GM21723 (cell line): Measurements from ENCODE around the gene PIEZO2.

ENCODE experiments used
- ATAC-seq: cut with Tn5 transposase; IDR thresholded peaks from one replicate; pipeline ENCODE4 v1.9.1; 2021; ENCODE audit warnings: mild to moderate bottlenecking, moderate library complexity; ENCODE audit not compliant: unreplicated experiment

PIEZO2 gene

DNA sequence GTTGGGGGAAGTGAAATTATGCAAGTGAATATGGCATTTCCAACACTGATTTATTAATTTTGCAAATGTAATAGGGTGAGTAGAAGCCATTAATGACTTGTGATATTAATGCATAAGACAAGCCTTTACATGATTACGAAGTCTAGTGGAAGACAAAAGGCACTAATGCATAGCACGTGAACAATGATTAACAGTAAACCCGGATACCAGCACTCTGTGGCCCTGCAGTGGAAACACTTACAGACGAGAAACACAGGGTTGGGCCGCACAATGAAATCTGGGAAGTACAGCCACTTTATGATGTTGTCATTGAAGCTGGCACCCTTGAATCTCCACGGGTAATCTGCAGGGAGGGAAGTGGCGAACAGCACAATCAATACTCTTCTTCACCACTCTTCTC lies 390.1 kb downstream of the PIEZO2 start:
- no peak for ATAC-seq

DNA sequence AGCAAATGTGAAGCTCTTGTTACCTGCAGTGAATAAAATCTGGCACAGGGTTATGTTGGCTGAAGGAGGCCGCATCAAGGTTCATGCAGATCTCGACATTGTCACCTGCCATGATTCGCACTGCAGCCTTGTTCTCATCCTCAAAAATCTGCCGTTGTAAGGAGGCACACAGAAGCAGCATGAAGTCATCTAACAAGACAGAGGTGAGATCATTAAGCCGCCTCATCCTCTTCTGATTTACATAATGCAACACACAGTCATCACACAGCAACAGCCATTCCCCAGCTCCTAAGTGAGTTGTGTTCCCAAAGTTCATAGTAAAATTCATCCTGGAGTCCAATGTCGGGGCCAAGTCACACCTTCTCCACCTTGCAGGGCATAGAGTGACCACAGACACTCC lies 391.4 kb downstream of the PIEZO2 start:
- no peak for ATAC-seq

DNA sequence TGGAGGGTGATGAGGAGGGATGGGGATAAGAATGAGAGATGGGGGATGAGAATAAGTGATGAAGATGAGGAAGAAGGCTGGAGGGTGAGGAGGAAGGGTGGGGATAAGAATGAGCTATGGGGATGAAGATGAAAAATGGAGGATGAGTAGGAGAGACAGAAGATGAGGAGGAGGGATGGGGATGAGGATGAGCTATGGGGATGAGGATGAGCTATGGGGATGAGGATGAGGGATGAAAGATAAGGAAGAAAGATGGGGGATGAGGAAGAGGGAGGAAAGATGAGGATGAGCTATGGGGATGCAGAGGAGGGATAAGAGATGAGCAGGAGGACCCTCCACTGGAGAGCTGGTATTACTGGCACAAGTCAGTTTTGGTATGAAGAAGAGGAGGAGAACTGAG lies 392.0 kb downstream of the PIEZO2 start:
- no peak for ATAC-seq

DNA sequence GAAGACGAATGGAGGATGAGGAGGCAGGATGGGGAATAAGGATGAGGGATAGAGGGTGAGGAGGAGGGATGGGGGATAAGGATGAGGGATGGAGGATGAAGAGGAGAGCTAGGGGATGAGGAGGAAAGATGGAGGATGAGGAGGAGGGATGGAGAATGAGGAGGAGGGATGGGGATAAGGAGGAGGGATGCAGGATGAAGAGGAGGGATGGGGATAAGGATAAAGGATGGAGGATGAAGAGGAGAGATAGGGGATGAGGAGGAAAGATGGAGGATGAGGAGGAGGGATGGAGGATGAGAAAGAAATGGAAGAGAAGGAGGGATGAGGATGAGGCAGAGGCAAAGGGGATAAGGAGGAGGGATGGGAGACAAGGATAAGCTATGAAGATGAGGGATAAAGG lies 393.5 kb downstream of the PIEZO2 start:
- no peak for ATAC-seq

DNA sequence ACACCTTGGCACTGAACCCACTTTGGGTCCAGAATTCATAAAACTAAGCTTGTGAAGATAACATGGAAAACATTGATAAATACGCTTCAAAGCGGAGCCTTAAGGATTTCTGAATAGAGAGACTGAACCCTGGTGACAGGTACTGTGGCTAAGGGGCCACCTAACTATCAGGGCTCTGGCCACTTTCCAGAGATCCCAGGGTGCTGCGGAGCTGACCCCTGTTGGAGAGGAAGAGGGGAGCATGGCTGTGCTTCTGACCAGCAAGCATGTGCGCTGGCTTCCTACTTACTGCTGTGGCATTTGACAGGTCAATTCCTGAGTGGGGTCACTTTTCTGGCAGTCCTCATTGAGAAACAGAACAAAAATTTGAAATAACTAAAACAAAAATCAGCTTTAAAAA lies 395.2 kb downstream of the PIEZO2 start:
- no peak for ATAC-seq

DNA sequence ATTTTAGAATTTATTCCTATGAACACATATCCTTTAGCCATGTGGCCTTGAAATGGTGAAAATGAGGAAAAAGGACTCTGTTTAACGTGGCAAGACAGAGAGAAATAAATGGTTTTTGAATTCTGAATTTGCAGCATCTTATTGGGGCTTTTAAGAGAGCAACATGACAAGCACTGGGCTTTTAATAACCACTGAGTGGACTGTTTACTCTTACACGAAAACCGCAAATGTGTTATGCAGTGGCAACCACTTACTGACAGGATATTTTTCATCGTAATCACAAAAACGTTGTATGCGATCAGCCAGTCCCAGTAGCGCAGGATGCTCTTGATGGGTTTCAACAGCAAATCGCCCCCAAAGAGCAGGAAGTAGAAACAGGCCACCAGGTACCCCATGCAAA lies 397.0 kb downstream of the PIEZO2 start:
- no peak for ATAC-seq

DNA sequence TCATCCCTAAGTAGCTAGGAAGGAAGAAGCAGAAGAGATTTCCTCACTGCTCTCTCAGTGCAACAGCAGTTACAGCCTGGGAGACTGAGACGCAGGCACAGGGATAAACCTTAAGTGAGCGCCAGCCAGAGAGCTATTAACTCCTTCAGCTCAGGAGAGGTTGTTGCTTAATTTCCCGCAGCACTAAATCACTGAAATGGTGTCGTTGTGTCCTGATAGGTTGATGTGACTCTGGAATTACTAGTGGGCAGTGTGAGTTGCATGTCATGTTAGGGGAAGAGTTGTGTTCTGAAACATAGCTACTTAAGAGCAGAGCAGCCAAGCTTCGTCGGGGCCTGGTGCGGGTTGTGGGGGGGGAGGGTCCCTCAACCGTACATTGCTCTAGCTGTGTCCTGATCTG lies 397.7 kb downstream of the PIEZO2 start:
- ATAC-seq: no peak

DNA sequence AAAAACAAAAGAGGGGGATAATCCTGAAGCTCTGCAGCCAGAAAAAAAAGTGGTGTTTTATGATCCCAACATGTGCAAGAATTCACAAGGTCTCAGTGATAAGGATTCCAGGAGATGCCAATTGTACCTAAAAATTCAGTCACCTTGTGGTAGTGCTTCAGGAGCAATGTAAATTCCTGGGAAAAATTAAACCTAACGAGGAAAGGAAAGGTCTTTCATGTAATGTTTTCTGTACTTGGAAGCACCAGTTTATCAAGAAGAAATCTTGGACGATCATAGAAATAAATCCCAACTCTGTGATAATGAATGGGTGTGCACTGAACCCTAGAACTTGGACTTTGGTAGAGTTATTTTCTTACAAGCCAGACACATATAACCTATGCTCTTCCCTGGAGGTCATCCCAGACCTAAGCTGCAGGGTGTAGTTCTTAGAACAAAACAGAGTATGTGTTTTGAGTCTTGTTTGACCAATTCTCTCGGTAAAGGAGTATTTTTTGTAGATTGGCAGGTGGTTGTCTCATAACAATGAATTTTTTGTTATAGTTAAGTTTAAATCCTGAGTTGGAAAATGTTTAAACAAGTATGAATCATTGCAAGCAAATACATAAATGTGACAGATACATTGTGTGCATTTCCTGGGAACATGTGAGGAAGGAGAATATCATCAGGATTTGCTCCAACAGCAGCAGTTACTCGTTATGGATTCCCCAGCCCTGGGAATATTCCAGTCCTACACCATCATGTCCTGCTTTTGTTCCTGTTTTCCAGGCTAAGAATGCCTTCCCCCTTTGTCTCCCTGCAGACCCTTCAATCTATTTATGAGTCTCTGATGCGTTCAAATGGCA lies 399.0 kb downstream of the PIEZO2 start:
- no peak for ATAC-seq

DNA sequence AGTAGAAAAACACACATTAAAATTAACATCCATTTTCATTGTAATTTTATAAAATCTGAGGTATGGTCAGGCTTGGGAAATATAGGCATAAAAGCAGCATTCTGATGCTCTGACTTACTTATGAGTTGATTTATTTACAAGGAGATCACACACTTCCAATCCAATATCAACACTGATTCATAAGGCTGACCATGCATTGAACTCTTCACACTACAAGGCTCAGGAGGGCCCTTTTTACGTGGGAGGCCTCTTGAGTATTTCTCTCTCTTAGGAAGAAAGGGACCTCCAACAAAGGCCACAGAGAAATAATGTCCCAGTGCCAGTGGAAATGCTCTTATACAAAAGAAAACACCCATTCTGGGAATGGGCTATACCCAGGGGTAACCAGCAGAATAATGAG lies 400.7 kb downstream of the PIEZO2 start:
- ATAC-seq: no peak

DNA sequence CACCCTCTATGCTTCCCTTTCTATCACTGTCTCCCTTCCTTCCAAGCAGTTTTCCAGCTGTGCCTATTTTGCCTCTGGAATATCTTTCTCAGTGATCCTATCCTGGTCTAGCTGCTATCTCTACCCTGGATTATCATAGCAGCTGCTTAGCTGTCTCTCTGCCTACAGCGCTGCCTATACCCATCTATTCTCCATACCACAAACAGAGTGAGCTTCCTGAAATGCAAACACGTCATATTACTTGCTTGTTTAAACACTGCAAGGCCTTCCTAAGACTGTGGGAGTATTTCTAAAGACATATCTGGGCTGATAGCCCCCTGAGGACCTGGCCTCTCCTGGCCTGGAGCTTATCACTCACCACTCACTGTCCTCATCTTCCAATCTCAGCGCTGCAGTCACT lies 403.4 kb downstream of the PIEZO2 start:
- ATAC-seq: no peak

DNA sequence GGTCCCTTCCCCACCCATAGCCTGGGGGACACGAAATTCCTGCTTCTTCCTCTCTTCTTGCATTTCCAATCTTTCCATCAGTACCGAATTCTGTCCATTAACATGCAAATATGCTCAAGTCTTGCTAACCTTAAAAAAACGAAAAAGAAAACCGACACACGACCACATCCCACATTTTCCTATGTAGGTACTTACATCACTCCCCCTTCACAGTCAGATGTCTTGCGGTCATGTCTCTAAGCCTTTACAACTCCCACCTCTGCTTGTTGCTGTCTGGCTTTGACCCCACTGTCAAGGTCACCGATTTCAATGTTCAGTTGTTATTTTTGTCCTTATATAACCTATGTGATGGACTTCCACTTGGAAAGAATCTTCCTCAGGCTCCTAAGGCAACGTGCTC lies 404.1 kb downstream of the PIEZO2 start:
- no peak for ATAC-seq

DNA sequence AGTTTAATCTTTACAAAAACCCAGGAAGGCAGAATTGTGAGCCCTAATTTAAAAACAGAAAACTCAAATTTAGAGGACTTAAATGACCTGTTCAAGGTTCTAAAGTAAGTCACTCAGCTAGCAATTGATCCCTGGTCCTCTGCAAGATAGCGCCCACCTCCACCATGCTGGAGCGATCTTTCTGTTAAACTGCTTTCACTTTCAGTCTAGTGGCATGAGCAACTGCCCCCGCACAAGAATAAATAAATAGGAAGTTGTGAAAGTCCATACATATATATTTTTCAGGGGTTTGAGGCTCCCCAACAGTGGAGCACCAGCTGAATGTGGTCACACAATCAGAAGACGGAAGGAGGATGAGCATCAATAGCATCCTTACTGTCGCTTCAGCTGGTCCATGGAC lies 405.6 kb downstream of the PIEZO2 start:
- no peak for ATAC-seq

DNA sequence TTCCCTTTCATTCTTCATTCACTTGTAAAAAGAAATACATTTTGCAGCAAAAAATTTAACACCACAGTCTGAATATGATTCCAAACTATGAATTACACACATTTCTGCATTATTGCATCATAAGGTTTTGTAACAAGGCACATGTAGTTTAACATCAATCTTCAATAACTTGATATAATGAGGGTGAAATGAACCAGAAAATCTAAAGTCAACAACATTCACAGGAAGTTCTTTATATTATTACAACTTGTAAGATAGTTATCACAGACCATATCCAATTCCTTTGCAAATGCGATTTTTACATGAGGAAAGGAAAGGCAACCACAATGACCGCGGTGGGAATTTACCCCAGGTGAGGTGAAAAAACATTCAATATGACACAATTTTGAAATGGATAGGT lies 410.2 kb downstream of the PIEZO2 start:
- ATAC-seq: no peak

DNA sequence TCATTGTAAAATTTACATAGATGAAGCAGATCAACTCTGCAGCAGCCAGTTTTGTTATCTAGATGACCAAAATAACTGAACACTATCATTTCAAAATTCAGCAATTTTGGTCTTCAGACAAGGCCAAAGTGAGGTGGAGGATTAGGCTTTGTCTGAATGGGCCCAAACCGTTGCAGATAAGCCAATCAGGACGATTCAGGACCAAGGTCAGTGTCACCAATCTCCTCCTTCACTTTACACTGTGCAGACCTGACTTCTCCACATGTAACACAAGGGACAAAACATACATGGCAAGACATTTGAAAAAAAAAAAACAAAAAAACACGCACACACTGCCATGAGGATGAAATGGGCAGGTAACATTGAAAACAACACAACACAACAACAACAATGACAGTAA lies 412.4 kb downstream of the PIEZO2 start:
- no peak for ATAC-seq

DNA sequence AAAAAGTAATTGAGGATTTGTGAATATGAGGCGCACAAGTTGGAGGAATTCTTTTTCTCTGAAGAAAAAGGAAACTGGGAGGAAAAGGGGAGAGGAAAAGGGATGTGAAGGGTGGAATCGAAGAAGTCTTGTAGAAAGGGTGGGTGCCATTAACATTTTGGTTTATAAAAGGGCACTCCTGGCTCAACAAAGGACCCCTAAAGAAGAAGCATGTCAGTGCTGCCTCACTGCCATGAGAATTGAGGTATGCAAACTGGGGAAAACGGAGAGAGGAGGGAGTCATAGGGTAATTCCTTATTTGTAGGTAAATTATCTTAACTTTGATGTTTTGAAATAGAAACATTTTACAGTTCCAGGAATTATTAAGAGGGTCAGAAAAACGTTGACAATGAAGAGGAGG lies 416.4 kb downstream of the PIEZO2 start:
- ATAC-seq: no peak

DNA sequence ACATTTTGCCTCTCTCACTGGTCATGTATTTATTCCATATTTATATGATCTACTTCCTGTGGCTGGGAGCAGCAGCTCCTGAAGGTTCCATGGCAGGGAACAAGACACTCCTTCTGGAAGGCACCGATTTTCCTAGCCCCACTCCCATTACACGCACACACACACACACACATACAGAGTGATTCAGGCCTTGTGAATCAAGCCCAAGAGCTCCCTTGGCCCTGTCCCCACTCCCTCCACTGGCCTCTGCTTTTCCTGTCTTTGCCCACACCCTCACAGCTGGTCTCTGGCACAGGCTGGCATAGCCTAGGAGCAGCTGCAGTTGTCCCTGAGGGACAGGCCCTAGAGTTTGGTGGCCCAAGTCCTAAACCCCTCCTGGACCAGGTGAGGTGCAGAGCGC lies 421.9 kb downstream of the PIEZO2 start:
- no peak for ATAC-seq

DNA sequence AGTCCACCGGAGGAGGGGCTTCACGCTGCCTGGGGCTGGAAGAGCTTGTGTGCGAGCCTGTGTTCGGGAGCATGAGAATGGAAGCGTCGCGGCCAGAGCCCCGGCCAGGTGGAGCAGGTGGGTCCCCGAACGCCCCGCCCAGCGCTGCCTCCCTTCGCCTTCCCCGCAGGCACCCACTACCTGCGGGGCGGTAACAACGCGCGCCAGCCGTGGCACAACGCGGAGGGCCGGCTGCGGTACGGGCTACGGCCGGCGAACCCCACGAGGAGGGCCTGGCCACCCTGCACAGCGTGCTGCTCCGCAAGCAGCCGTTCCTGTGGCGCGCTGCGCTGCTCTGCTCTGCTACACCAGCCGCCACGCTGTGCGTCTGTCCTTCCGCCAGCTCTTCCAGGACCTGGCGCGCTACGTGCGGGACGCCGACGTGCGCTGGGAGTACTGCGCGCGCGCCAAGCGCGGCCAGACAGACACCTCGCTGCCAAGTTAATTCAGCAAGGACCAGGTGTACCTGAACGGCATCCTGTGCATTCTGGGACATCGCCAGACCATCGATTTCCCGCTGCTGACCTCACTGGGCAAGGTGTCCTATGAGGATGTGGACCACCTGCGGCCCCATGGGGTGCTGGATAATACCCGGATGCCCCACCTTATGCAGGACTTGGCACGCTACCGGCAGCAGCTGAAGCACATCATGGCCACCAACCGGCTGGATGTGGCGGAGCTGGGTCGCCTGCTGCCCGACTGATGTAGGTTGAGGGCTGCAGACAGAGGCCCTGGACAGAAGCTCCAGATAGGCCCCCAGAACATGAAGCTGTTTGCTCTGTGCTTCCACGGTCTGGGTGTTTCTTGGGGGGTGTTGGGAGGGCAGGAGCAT lies 422.9 kb downstream of the PIEZO2 start:
- ATAC-seq: no peak

DNA sequence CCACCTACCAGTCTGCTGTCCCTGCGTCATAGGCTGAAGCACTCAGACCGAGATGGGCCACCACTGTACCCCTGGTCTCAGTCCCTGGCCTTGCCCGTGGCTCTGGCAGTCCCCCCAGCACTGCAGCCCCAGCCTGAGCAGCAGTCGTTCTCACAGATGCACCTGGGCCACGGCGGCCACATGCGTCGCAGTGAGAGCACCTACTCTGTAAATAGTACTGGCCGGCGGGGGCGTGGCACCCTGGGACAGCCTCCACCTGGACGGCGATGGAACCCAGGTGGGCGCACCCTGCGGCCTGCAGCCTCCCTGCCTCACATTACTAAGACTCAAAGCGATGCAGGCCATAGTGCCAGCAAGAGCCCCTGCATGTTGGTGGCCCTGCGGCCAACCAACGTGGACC lies 424.7 kb downstream of the PIEZO2 start:
- ATAC-seq: no peak

DNA sequence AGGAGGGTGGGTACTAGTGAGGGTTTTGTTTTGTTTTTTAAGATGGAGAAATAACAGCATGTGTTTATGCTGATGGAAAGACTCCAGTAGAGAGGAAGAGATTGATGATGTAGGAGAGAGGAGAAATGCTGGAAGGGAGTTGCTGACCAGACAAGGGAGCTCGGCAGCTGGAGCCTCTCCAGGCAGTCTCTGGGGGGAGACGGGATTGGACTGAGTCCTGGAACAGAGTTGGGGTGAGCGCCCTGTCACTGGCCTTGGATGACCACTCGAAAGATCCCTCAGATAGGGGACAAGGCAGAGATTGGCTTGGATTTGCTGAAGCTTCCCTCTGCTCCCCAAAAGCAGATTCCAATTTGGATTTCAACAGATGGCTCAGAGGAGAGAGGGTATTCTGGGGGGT lies 425.9 kb downstream of the PIEZO2 start:
- ATAC-seq: no peak

DNA sequence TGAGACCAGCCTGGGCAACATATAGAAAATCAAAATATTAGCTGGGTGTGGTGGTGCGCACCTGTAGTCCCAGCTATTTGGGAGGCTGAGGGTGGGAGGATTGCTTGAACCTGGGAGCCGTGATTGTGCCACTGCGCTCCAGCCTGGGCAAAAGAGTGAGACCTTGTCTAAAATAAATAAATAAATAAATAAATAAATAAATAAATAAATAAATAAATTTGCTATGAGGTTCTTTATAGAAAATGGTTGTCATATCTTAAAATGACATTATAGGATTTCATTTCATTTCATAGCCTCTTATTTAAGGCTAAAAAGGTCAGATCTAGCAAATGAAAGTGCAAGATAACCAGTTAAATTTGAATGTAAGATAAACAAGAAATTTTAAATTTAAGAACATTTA lies 430.6 kb downstream of the PIEZO2 start:
- no peak for ATAC-seq

DNA sequence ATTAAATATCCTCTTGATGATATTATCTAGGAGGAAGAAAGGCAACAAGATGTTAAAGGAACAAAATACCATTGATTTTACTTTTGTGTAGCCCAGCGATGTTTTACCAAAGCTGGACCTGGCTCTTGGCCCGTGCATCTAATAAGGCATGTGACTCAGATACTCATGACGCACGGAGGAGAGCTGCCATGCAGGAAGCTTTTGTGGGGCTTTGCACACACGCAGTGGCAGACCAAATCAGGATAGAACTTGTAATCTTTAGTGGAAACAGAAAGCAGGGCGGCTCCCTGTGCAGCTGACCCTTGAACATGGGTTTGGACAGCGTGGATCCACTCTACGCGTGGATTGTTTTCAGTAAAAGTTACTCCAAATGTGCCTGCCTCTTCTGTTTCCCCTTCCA lies 433.6 kb downstream of the PIEZO2 start:
- ATAC-seq: no peak

DNA sequence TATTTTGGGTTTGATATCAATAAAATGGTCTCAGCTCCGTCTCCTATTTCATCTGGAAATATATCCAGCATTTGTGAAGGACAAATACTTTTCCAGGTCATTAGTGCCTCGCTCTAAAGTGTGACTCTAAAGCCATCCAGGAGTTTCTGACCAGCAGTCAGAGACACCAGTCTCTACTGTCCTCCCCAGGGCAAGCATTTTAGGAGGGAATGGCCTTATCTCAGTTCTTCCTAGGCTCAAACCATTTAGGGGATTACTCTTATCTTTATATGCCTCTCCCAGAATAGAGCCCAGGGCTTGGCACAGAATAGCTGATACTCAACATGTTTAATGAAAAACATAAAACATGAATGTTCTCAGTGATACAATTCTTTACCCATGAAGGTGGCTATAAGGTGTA lies 436.0 kb downstream of the PIEZO2 start:
- ATAC-seq: no peak
